C4-2B (cell line): ENCODE data around the gene KHDC1L.

ENCODE experiments used
- CTCF ChIP-seq: fragments of 450-650 bp; conservative IDR thresholded peaks from 2 replicates; pipeline ENCODE4 v1.5.1; 2017; ENCODE audit warnings: mild to moderate bottlenecking
- ZFX ChIP-seq: fragments of 450-650 bp; IDR thresholded peaks from 2 replicates; pipeline ENCODE4 v1.6.1; 2017

DNA sequence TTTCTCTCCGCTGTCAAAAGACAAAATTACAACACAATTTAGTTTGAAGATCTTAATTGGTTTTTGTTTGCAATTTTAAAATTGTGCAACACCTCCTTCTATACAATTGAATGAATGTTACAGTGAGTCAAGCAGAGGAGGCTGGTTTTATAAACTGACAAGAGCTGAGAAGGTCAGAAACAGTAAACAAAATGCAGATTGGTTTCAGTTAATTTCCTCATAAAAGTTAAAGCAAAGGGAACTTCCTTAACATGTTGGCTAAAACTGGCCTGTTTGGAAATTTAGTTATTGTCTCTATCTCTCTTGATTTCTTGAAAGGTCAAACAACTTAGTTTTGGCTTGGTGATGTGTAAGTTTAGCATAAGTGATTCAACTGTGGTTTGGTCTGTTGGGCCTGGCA, 22.2 kb downstream of the KHDC1L start:
- TF ChIP-seq CTCF (no peak), ZFX (no peak)
